Stimulated activated CD4-positive, alpha-beta T cell treated with anti-CD3 and anti-CD28 coated beads, Interleukin-1b, Interleukin-23, amount 100 ng/mL, for 24 hours (primary cell): ENCODE measurements around the gene DIDO1.
A peak's percentile ranks its signal among the peaks of the same experiment; 100 is the strongest.
"Not testable (repeated sequence)": the region's sequence is repeated elsewhere in the genome, so short reads cannot be mapped to it uniquely, and the experiment has no call there.

Experiments
- DNase-seq, 4 experiments: peaks; one replicate each; pipeline ENCODE4 v3.0.0-alpha.2; 2020; ENCODE audit warnings: low read depth in 4 of 4, low spot score in 1 of 4

Gene DIDO1

GRCh38 chr20:62933966-62934365 lies 7.7 kb upstream of the DIDO1 start:
- DNase-seq = no peak

GRCh38 chr20:62931464-62931863 lies 5.2 kb upstream of the DIDO1 start:
- DNase-seq = no peak

GRCh38 chr20:62929051-62929538 lies 2.8 kb upstream of the DIDO1 start:
- peak in 2 of 4 experiments; percentile 27 to 47 for DNase-seq

GRCh38 chr20:62928246-62928939 lies 2.1 kb upstream of the DIDO1 start:
- DNase-seq = no peak

GRCh38 chr20:62927128-62927705 lies 912 bp upstream of the DIDO1 start:
- DNase-seq = no peak

- DNase-seq = peak in 1 of 4 experiments; percentile 30
Observed at GRCh38 chr20:62925420-62926228, 681 bp downstream of the DIDO1 start.

- no peak for DNase-seq
Observed at GRCh38 chr20:62925076-62925419, 1.3 kb downstream of the DIDO1 start.

- DNase-seq = no peak
Observed at GRCh38 chr20:62924442-62925075, 1.7 kb downstream of the DIDO1 start.

- no peak for DNase-seq
Observed at GRCh38 chr20:62923669-62924441, 2.5 kb downstream of the DIDO1 start.

- not testable (repeated sequence) for DNase-seq
Observed at GRCh38 chr20:62923059-62923668, 3.1 kb downstream of the DIDO1 start.

GRCh38 chr20:62922451-62922921 lies 3.8 kb downstream of the DIDO1 start:
- DNase-seq = peak in 1 of 4 experiments; percentile 22

GRCh38 chr20:62921119-62921687 lies 5.1 kb downstream of the DIDO1 start:
- DNase-seq = peak in 2 of 4 experiments; percentile 38 to 62

GRCh38 chr20:62920039-62920645 lies 6.2 kb downstream of the DIDO1 start:
- DNase-seq = no peak

- DNase-seq = no peak
Observed at GRCh38 chr20:62918831-62919230, 7.5 kb downstream of the DIDO1 start.

GRCh38 chr20:62918147-62918546 lies 8.2 kb downstream of the DIDO1 start:
- no peak for DNase-seq

GRCh38 chr20:62917720-62918119 lies 8.6 kb downstream of the DIDO1 start:
- DNase-seq = no peak

- DNase-seq = no peak
Observed at GRCh38 chr20:62916703-62917476, 9.4 kb downstream of the DIDO1 start.

- DNase-seq = no peak
Observed at GRCh38 chr20:62914970-62915457, 11.3 kb downstream of the DIDO1 start.
